GM21619 (cell line): Measurements from ENCODE around the gene TNFRSF11A.

ENCODE experiments used
- ATAC-seq: cut with Tn5 transposase; IDR thresholded peaks from one replicate; pipeline ENCODE4 v1.9.1; 2021; ENCODE audit not compliant: unreplicated experiment

The TNFRSF11A gene

GRCh38 chr18:62407660-62408059 is 82.5 kb downstream of the TNFRSF11A start:
- no peak for ATAC-seq

GRCh38 chr18:62409821-62410220 is 84.7 kb downstream of the TNFRSF11A start:
- no peak for ATAC-seq

DNA sequence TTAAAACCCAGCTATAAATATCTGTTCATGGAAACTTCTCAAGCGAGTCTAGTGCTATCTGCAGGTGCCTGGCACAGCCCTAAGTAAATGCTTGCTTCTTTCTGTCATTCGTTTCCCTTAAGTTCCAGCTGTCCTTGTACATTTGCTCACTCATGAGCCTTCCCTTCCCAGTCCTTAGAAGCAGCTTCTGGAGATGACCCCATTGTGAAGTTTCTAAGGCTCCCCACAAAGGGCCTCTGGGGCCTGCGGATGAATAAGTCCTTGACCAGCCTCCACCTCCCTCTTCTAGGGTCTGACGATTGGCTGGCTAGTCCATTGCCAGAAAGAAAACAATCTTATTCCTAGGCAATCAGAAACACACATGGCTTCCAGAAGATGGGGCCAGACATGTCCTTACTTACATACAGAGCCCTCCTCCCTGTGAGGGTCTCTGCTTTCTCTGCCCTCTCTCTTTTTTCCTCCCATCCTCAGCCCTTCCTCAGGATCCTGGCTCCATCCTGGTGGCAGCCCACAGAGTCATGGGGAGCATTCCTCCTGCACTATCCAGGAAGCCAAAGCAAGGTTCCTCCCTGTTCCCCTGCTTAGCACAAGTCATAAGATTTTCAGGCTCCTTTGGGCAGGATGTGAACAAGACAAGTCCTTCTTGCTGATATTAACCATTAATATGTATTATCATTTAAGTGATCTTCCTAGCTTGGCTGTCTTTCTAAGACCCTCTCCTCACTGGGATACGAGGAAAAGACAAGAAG is 87.3 kb downstream of the TNFRSF11A start:
- no peak for ATAC-seq

- no peak for ATAC-seq
Observed at GRCh38 chr18:62413206-62413605, 88.1 kb downstream of the TNFRSF11A start.

DNA sequence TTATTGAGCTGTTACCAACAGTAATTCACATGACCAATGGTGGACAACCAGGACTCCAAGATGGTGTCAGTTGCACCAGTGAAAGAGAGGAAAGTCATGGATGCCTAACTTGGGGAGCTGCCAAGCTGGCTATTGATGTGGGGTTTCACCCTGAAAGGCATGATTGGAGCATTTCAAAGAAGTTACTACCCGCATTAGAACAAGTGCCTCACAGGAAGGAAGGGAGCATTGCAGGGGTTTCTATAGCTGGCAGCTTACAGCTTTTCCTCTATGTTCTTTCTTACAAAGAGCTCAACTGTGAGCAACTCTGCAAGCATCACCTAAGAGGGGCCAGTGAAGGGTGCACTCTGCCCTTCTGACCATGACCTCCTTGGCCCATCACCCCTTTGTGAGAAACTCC is 93.1 kb downstream of the TNFRSF11A start:
- no peak for ATAC-seq

GRCh38 chr18:62420151-62420512 is 95.0 kb downstream of the TNFRSF11A start:
- ATAC-seq, result no peak

DNA sequence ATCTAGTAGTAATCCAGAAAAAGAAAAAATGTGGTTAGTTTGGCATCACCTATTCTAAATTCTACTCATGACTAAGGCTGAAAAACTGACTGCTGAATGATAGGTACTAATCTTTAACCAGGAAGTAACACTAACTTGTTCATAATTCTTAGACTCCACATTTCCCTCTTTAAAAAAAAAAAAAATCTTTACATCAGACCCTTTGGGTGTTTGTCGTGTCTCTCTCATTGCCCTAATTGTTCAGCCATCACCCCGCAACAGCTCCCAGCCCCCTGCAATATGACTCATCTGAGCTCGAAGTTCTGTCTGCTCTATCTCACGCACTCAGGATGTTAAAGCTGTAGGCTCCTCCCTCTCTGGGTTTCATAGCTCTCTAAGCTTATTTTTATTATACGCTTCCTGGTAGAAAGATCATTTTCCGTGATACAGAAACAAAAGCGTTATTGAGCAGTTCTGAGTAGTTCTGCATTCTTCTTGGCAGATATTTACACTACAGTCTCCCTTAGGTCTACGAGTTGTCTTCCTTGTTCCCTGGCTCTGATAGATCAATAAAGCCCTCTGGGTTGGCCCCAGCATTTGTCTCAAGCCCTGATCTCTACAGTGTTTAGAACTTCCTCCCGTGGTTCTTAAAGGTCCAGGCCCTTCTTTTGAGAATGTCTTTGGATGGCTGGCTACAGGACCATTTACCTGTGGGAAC is 95.6 kb downstream of the TNFRSF11A start:
- ATAC-seq, result peak; percentile 95

DNA sequence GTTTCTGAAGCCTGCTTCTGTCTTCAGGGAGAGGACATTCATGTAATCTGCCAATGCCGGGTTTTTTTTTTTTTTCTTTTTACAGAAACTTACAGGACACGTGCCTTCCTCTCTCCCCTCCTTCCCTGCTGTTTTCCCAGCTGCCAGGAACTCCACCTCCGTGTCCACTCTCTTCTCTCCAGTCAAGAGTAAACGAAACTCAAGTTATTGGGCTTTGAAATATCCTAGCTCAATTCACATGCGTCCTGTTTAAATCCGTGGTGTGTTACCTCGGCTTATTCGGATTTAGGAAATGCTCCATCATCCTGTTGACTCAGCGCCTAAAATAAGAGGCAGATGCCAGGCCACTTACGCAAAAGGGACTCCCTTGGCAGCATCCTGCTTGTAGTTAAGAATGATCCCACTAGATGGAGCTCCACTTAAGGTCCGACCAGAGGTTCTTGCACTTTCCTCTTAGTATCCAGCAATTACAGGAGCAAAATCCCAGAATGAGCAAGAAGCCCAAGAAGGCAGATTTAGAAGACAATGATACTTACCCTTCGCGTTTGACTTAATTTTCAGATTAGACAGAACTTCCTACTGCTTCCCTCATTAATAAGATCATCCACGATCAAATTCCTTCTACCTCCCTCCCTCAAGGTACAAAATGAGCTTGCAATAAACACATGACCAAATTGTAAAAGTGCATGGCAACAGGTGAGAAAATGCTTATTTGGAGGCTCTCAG is 100.5 kb downstream of the TNFRSF11A start:
- ATAC-seq, result peak; percentile 57

DNA sequence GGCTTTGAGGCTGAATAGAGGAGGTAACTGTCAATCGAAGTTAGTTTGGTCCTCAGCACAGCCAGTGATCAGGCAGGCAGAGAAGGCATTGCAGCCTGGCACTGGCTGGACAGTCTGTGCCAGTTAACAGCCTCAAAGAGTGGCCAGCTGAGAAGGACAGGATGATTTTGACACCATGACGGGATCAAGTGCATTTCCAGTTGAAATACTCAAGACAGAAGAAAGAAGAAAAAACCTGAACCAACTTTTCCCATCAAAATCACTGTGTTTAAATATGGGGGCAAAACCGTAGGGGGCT is 101.0 kb downstream of the TNFRSF11A start:
- no peak for ATAC-seq

DNA sequence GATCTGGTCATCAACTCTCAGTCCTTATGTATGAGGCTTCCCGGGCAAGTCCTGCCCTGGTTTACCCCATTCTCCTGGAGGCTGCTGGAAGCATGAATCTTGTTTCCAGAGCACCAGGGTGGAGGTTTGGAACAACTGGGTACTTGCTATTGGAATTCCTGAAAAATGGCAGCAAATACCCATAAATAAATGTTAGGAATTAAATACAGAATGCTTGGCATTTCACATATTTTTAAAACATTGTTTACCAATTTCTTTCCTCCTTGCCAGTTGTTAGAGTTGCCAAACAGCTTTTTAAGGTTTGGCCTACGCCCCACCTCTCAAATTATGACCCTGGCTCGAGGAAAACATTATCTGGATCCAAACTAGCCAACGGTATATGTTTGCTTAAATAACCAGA is 107.1 kb downstream of the TNFRSF11A start:
- no peak for ATAC-seq

DNA sequence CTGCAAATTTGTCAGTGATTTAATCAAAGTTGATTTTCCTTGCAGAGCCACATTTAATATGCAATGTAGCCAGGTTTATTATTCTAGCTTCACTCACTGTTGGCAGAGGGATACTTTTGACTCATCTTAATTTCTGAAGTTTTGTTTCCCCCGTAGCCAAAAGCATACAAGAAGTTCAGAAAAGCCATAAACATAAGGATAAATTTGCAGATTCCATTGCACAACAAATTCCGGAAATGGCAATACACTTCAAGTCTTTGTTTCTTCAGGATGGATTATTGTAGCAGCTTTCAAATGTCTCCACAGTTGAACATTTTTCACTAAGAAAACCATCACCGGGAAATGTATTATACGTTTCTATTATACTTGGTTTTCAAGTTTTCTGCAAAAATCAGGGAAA is 109.7 kb downstream of the TNFRSF11A start:
- no peak for ATAC-seq

GRCh38 chr18:62435435-62436031 is 110.4 kb downstream of the TNFRSF11A start:
- ATAC-seq, result no peak

- no peak for ATAC-seq
Observed at GRCh38 chr18:62436636-62437234, 111.6 kb downstream of the TNFRSF11A start.

GRCh38 chr18:62437235-62438017 is 112.3 kb downstream of the TNFRSF11A start:
- no peak for ATAC-seq

GRCh38 chr18:62438018-62438329 is 112.9 kb downstream of the TNFRSF11A start:
- ATAC-seq, result no peak

DNA sequence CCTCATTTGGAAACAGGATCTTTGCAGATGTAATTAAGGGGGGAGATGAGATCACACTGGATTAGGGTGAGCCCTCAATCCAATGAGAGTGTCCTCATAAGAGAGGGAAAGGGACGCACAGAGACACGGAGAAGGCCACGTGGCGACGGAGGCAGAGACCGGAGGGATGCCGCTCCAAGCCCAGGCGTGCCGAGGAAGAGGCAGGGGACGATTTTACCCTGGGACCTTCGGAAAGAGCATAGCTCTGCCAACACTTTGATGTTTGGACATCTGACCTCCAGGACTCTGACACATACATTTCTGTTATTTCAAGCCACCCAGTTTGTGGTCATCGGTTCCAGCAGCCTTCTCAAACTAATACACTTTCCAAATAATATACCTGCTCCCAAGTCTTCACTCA is 113.3 kb downstream of the TNFRSF11A start:
- no peak for ATAC-seq

DNA sequence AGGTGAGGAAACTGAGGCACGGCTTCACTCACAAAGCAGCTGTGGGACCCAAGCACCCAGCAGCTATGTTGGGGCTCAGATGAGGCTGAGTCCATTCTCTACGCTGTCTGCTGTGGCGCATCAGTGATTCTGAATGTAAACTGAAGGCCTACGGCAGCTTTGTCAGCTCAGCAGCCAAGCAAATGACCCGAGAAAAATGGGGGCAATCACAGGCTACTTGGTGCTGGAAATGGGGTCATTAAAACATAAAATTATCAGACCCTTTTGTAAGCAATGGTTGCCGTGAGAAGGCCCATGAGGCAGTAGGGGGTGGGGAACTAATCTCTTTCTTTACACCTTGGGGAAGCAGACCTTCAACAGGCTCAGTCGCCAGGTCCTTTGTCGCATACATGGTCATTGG is 113.8 kb downstream of the TNFRSF11A start:
- no peak for ATAC-seq
